NCI-H128 (cell line): ENCODE measurements around the gene NAPA.
A peak's percentile ranks its signal among the peaks of the same experiment; 100 is the strongest.

Source experiments
- DNase-seq: peaks from one replicate; lab custom pipeline; 2025; ENCODE audit not compliant: unreplicated experiment; lab: John Stamatoyannopoulos, UW

Gene NAPA

GRCh38 chr19:47503130-47503825 is 11.6 kb downstream of the NAPA start:
- DNase-seq, result no peak

GRCh38 chr19:47499863-47500830 is 14.7 kb downstream of the NAPA start:
- no peak for DNase-seq

GRCh38 chr19:47499371-47499770 is 15.5 kb downstream of the NAPA start:
- DNase-seq, result no peak

- no peak for DNase-seq
These were observed 16.3 kb downstream of the NAPA start for GRCh38 chr19:47498561-47498960.

GRCh38 chr19:47497821-47498520 is 16.9 kb downstream of the NAPA start:
- DNase-seq, result no peak

- DNase-seq, result no peak
These were observed 17.7 kb downstream of the NAPA start for GRCh38 chr19:47497050-47497766.

GRCh38 chr19:47495478-47496372 is 19.1 kb downstream of the NAPA start:
- DNase-seq, result peak; percentile 26

- DNase-seq, result peak; percentile 22
These were observed 20.1 kb downstream of the NAPA start for GRCh38 chr19:47494729-47495128.

- no peak for DNase-seq
These were observed 20.7 kb downstream of the NAPA start for GRCh38 chr19:47494211-47494547.

GRCh38 chr19:47493378-47494210 is 21.3 kb downstream of the NAPA start:
- no peak for DNase-seq

- DNase-seq, result no peak
These were observed 22.1 kb downstream of the NAPA start for GRCh38 chr19:47492571-47493377.

GRCh38 chr19:47492137-47492533 is 22.7 kb downstream of the NAPA start:
- DNase-seq, result no peak

GRCh38 chr19:47491358-47492136 is 23.3 kb downstream of the NAPA start:
- DNase-seq, result no peak

GRCh38 chr19:47490847-47491246 is 24.0 kb downstream of the NAPA start:
- DNase-seq, result no peak

- no peak for DNase-seq
These were observed 24.8 kb downstream of the NAPA start for GRCh38 chr19:47490031-47490430.

GRCh38 chr19:47489072-47489914 is 25.6 kb downstream of the NAPA start:
- DNase-seq, result no peak
